ENCODE results near the gene CHSY1.
"Not testable (repeated sequence)": the region's sequence is repeated elsewhere in the genome, so short reads cannot be mapped to it uniquely, and the experiment has no call there.

Gene CHSY1

GRCh38 chr15:101127506-101128076 lies 124.3 kb downstream of the CHSY1 start:
- TF ChIP-seq ZNF274 (IDR thresholded peaks at IDR 0.05; ENCODE audit: low read depth, low read length), result no peak
- peak overlapping the region; percentile 23; the same call in 1 of the 2 replicates for H3K4me3 ChIP-seq (ENCODE audit: low read length)

GRCh38 chr15:101126618-101127505 lies 125.0 kb downstream of the CHSY1 start:
- H3K4me3 ChIP-seq (ENCODE audit: low read length), result peak overlapping the region; percentile 23; the same call in 1 of the 2 replicates
- no peak for TF ChIP-seq ZNF274 (IDR thresholded peaks at IDR 0.05; ENCODE audit: low read depth, low read length)

- not testable (repeated sequence) for H3K4me3 ChIP-seq (ENCODE audit: low read length)
Observed at GRCh38 chr15:101125881-101126428, 125.9 kb downstream of the CHSY1 start.
